PC-3 (cell line): ENCODE results near the gene ADCY5.

Experiments
- CTCF ChIP-seq: fragments of 300-600 bp; sonication (generic); conservative IDR thresholded peaks from 2 replicates; pipeline ENCODE4 v1.5.1; 2017; ENCODE audit warnings: antibody characterized with exemption, low read depth, mild to moderate bottlenecking, low read length
- EZH2 ChIP-seq: fragments of 300-600 bp; sonication (generic); IDR thresholded peaks from one replicate; pipeline ENCODE4 v1.6.1; 2017; ENCODE audit warnings: antibody characterized with exemption, mild to moderate bottlenecking, low read length; ENCODE audit not compliant: unreplicated experiment

GRCh38 chr3:123387532-123387931 lies 61.4 kb downstream of the ADCY5 start:
- TF ChIP-seq EZH2: no peak
- TF ChIP-seq CTCF: no peak
